ENCODE data around the gene H3-3A.

Gene H3-3A

GRCh38 chr1:226041419-226041818 is 21.1 kb upstream of the H3-3A start:
- Histone ChIP-seq H3K79me2 (ENCODE audit: low read length) (no peaks in the 10 kb centered on the region), H3K9me2 (replicated peaks; ENCODE audit: insufficient read depth, low read length) (no peaks in the 10 kb centered on the region), H4K20me1 (ENCODE audit: insufficient read depth, low read length) (no peaks in the 10 kb centered on the region), H3K27me3 (replicated peaks; ENCODE audit: insufficient read depth, low read length) (no peaks in the 10 kb centered on the region), H3K4me1 (ENCODE audit: low read length) (no peaks in the 10 kb centered on the region), H3K27ac (ENCODE audit: low read length) (no peak overlapping the region), H3K4me3 (ENCODE audit: low read length) (no peak overlapping the region), H3K9ac (ENCODE audit: low read length) (no peak overlapping the region), H3F3A (ENCODE audit: insufficient read depth, low read length) (no peaks in the 10 kb centered on the region), H3K36me3 (replicated peaks; ENCODE audit: insufficient read depth, low read length) (no peaks in the 10 kb centered on the region), H3K9me3 (replicated peaks; ENCODE audit: insufficient read depth, low read length) (no peaks in the 10 kb centered on the region), H2AFZ (ENCODE audit: low read length) (no peak overlapping the region), H3K4me2 (ENCODE audit: low read depth, low read length) (no peak overlapping the region)
- DNase-seq: no peak
- TF ChIP-seq EZH2 (optimal IDR thresholded peaks at IDR 0.05; ENCODE audit: low read depth, low read length) (no peak), EZH2phosphoT487 (IDR thresholded peaks at IDR 0.05; ENCODE audit: low read length) (no peak), CTCF (IDR thresholded peaks at IDR 0.05; ENCODE audit: low read length) (no peak)

GRCh38 chr1:226044514-226045101 is 17.9 kb upstream of the H3-3A start:
- H3K9ac ChIP-seq (ENCODE audit: low read length): no peak overlapping the region
- no peaks in the 10 kb centered on the region for H3K79me2 ChIP-seq (ENCODE audit: low read length)
- no peak for DNase-seq
- no peaks in the 10 kb centered on the region for H3K36me3 ChIP-seq (replicated peaks; ENCODE audit: insufficient read depth, low read length)
- no peaks in the 10 kb centered on the region for H3F3A ChIP-seq (ENCODE audit: insufficient read depth, low read length)
- no peaks in the 10 kb centered on the region for H3K4me1 ChIP-seq (ENCODE audit: low read length)
- no peaks in the 10 kb centered on the region for H4K20me1 ChIP-seq (ENCODE audit: insufficient read depth, low read length)
- no peak for TF ChIP-seq CTCF (IDR thresholded peaks at IDR 0.05; ENCODE audit: low read length)
- TF ChIP-seq EZH2 (optimal IDR thresholded peaks at IDR 0.05; ENCODE audit: low read depth, low read length): no peak
- TF ChIP-seq EZH2phosphoT487 (IDR thresholded peaks at IDR 0.05; ENCODE audit: low read length): no peak
- no peak overlapping the region for H3K27ac ChIP-seq (ENCODE audit: low read length)
- no peaks in the 10 kb centered on the region for H3K9me2 ChIP-seq (replicated peaks; ENCODE audit: insufficient read depth, low read length)
- H3K9me3 ChIP-seq (replicated peaks; ENCODE audit: insufficient read depth, low read length): no peaks in the 10 kb centered on the region
- no peak overlapping the region for H3K4me2 ChIP-seq (ENCODE audit: low read depth, low read length)
- H3K4me3 ChIP-seq (ENCODE audit: low read length): no peak overlapping the region
- no peak overlapping the region for H2AFZ ChIP-seq (ENCODE audit: low read length)
- H3K27me3 ChIP-seq (replicated peaks; ENCODE audit: insufficient read depth, low read length): no peaks in the 10 kb centered on the region

- no peaks in the 10 kb centered on the region for H3K4me1 ChIP-seq (ENCODE audit: low read length)
- H4K20me1 ChIP-seq (ENCODE audit: insufficient read depth, low read length): no peaks in the 10 kb centered on the region
- no peaks in the 10 kb centered on the region for H3F3A ChIP-seq (ENCODE audit: insufficient read depth, low read length)
- TF ChIP-seq EZH2 (optimal IDR thresholded peaks at IDR 0.05; ENCODE audit: low read depth, low read length) (no peak), CTCF (IDR thresholded peaks at IDR 0.05; ENCODE audit: low read length) (no peak), EZH2phosphoT487 (IDR thresholded peaks at IDR 0.05; ENCODE audit: low read length) (no peak)
- H3K4me3 ChIP-seq (ENCODE audit: low read length): no peak overlapping the region
- no peaks in the 10 kb centered on the region for H3K36me3 ChIP-seq (replicated peaks; ENCODE audit: insufficient read depth, low read length)
- no peak overlapping the region for H3K9ac ChIP-seq (ENCODE audit: low read length)
- H3K27ac ChIP-seq (ENCODE audit: low read length): no peak overlapping the region
- H3K9me2 ChIP-seq (replicated peaks; ENCODE audit: insufficient read depth, low read length): no peaks in the 10 kb centered on the region
- no peaks in the 10 kb centered on the region for H3K79me2 ChIP-seq (ENCODE audit: low read length)
- DNase-seq: no peak
- no peaks in the 10 kb centered on the region for H3K27me3 ChIP-seq (replicated peaks; ENCODE audit: insufficient read depth, low read length)
- no peaks in the 10 kb centered on the region for H3K9me3 ChIP-seq (replicated peaks; ENCODE audit: insufficient read depth, low read length)
- no peak overlapping the region for H2AFZ ChIP-seq (ENCODE audit: low read length)
- H3K4me2 ChIP-seq (ENCODE audit: low read depth, low read length): no peak overlapping the region
Measured at GRCh38 chr1:226046240-226046639, 16.3 kb upstream of the H3-3A start.
